GM18508 (cell line): ENCODE results near the gene MAF.

ENCODE experiments used
- ATAC-seq: cut with Tn5 transposase; IDR thresholded peaks from one replicate; pipeline ENCODE4 v1.9.1; 2021; ENCODE audit warnings: moderate number of reproducible peaks; ENCODE audit not compliant: insufficient read depth, unreplicated experiment

MAF gene

GRCh38 chr16:79618041-79618691 is 17.6 kb upstream of the MAF start:
- ATAC-seq, result no peak

- no peak for ATAC-seq
Measured at GRCh38 chr16:79613009-79613408, 12.5 kb upstream of the MAF start.

GRCh38 chr16:79612207-79612606 is 11.7 kb upstream of the MAF start:
- ATAC-seq, result no peak

- no peak for ATAC-seq
Measured at GRCh38 chr16:79610771-79611170, 10.2 kb upstream of the MAF start.

GRCh38 chr16:79609861-79610260 is 9.3 kb upstream of the MAF start:
- ATAC-seq, result no peak

- no peak for ATAC-seq
Measured at GRCh38 chr16:79608976-79609375, 8.4 kb upstream of the MAF start.

- no peak for ATAC-seq
Measured at GRCh38 chr16:79607587-79607986, 7.0 kb upstream of the MAF start.

GRCh38 chr16:79605999-79606398 is 5.5 kb upstream of the MAF start:
- no peak for ATAC-seq

- ATAC-seq, result no peak
Measured at GRCh38 chr16:79603055-79603454, 2.5 kb upstream of the MAF start.

- no peak for ATAC-seq
Measured at GRCh38 chr16:79602628-79603014, 2.1 kb upstream of the MAF start.

GRCh38 chr16:79601931-79602627 is 1.5 kb upstream of the MAF start:
- no peak for ATAC-seq

- ATAC-seq, result no peak
Measured at GRCh38 chr16:79601092-79601930, 774 bp upstream of the MAF start.

- no peak for ATAC-seq
Measured at GRCh38 chr16:79599837-79600637, 500 bp downstream of the MAF start.

GRCh38 chr16:79599256-79599836 is 1.2 kb downstream of the MAF start:
- no peak for ATAC-seq

GRCh38 chr16:79598348-79599181 is 2.0 kb downstream of the MAF start:
- no peak for ATAC-seq

- ATAC-seq, result no peak
Measured at GRCh38 chr16:79598063-79598347, 2.5 kb downstream of the MAF start.

GRCh38 chr16:79597277-79598062 is 3.1 kb downstream of the MAF start:
- ATAC-seq, result no peak

- no peak for ATAC-seq
Measured at GRCh38 chr16:79595931-79596450, 4.5 kb downstream of the MAF start.
